HL-60 (cell line): Measurements from ENCODE around the gene RNF223.
A peak's percentile ranks its signal among the peaks of the same experiment; 100 is the strongest.

Experiments
- DNase-seq, 2 experiments: peaks; one replicate each; pipeline ENCODE4 v3.0.0-alpha.2; 2010 to 2020; ENCODE audit warnings: low read depth in 1 of 2, low spot score in 1 of 2
- H3K27ac ChIP-seq: fragments of 250-450 bp; sonication (Bioruptor Pico); replicated peaks from 2 replicates; pipeline ENCODE4 v1.5.1; 2020; ENCODE audit warnings: mild to moderate bottlenecking, moderate library complexity
- H3K27me3 ChIP-seq: fragments of 250-450 bp; sonication (Bioruptor Pico); 2 replicates; pipeline ENCODE4 v1.5.1; 2021; ENCODE audit warnings: mild to moderate bottlenecking, moderate library complexity; ENCODE audit not compliant: insufficient read depth, poor library complexity, severe bottlenecking
- H3K4me3 ChIP-seq: replicated peaks from 2 replicates; pipeline ENCODE4 v1.5.1; 2011; ENCODE audit warnings: mild to moderate bottlenecking, control low read depth, low read length; ENCODE audit not compliant: insufficient read depth
- GABPA ChIP-seq: IDR thresholded peaks from 2 replicates; pipeline ENCODE4 v1.6.1; 2012; ENCODE audit warnings: low read depth
- POLR2AphosphoS5 ChIP-seq: IDR thresholded peaks from 2 replicates; pipeline ENCODE4 v1.6.1; 2012; ENCODE audit warnings: low read depth
- SPI1 ChIP-seq: IDR thresholded peaks from 2 replicates; pipeline ENCODE4 v1.6.1; 2012; ENCODE audit warnings: low read depth, mild to moderate bottlenecking, borderline replicate concordance
- TF ChIP-seq, protein P1 (sequence below): IDR thresholded peaks from 2 replicates; pipeline ENCODE4 v1.6.1; 2012; ENCODE audit warnings: low read depth; ENCODE audit not compliant: insufficient replicate concordance
- TF ChIP-seq, protein P2 (sequence below): IDR thresholded peaks from one replicate; pipeline ENCODE4 v1.5.1; 2011; ENCODE audit warnings: low read length, control low read depth, inconsistent platforms; ENCODE audit not compliant: insufficient read depth

The RNF223 gene

DNA sequence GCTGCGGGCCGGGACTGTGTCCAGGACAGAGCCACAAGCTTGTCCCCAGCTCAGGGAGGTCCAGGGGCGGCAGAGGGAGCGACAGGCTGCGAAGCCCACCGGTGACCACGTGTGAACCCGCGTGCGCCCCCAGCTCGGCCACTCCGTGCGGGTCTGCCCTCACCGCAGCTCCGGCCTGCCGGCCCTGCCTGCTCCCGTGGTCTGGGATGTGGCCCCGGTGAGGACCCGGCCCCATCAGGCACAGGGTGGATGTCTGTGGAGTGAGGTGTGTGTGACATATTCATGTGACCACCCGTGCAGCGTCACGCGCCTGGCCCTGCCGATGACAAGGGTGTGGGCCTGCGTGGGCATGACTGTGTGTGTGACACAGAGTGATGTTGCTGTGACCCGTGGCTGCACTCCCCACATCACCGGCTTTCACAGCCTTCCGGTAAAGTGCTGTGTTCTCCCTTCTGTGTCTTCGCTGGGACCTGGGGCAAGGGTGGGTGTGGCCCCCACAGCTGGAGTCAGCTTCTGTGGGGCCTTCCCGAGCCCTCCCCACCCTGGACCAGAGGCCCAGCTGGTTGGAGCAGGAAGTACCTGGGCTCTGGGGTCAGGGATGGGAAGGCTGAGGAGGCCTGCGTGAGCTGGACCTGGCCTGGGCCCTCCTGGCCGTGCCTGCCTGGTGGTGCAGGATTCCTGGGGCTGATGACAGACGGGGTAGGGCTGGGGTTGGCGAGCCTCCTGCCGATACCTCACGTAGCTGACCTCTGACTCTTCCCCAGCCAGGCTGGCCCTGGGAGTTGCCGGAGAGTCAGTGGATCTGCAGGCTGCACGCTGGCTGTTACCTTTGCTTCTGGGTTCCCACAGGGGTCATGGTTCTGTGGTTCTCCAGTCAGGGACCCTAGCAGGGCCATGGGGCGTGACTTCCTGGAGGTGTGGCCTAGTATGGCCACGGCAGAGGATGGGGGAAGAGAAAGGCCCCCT is 4.1 kb downstream of the RNF223 start:
- H3K27ac ChIP-seq, result no peak overlapping the region
- peaks cover 22% of the 10 kb centered on the region for H3K27me3 ChIP-seq
- H3K4me3 ChIP-seq, result peak overlapping the region; percentile 76; the same call in 1 of the 2 replicates
- no peak for DNase-seq
- TF ChIP-seq, protein P1, sequence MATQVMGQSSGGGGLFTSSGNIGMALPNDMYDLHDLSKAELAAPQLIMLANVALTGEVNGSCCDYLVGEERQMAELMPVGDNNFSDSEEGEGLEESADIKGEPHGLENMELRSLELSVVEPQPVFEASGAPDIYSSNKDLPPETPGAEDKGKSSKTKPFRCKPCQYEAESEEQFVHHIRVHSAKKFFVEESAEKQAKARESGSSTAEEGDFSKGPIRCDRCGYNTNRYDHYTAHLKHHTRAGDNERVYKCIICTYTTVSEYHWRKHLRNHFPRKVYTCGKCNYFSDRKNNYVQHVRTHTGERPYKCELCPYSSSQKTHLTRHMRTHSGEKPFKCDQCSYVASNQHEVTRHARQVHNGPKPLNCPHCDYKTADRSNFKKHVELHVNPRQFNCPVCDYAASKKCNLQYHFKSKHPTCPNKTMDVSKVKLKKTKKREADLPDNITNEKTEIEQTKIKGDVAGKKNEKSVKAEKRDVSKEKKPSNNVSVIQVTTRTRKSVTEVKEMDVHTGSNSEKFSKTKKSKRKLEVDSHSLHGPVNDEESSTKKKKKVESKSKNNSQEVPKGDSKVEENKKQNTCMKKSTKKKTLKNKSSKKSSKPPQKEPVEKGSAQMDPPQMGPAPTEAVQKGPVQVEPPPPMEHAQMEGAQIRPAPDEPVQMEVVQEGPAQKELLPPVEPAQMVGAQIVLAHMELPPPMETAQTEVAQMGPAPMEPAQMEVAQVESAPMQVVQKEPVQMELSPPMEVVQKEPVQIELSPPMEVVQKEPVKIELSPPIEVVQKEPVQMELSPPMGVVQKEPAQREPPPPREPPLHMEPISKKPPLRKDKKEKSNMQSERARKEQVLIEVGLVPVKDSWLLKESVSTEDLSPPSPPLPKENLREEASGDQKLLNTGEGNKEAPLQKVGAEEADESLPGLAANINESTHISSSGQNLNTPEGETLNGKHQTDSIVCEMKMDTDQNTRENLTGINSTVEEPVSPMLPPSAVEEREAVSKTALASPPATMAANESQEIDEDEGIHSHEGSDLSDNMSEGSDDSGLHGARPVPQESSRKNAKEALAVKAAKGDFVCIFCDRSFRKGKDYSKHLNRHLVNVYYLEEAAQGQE, result no peak
- no peak for TF ChIP-seq POLR2AphosphoS5
- TF ChIP-seq GABPA, result no peak
- TF ChIP-seq, protein P2, sequence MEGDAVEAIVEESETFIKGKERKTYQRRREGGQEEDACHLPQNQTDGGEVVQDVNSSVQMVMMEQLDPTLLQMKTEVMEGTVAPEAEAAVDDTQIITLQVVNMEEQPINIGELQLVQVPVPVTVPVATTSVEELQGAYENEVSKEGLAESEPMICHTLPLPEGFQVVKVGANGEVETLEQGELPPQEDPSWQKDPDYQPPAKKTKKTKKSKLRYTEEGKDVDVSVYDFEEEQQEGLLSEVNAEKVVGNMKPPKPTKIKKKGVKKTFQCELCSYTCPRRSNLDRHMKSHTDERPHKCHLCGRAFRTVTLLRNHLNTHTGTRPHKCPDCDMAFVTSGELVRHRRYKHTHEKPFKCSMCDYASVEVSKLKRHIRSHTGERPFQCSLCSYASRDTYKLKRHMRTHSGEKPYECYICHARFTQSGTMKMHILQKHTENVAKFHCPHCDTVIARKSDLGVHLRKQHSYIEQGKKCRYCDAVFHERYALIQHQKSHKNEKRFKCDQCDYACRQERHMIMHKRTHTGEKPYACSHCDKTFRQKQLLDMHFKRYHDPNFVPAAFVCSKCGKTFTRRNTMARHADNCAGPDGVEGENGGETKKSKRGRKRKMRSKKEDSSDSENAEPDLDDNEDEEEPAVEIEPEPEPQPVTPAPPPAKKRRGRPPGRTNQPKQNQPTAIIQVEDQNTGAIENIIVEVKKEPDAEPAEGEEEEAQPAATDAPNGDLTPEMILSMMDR, result no peak
- TF ChIP-seq SPI1, result no peak

DNA sequence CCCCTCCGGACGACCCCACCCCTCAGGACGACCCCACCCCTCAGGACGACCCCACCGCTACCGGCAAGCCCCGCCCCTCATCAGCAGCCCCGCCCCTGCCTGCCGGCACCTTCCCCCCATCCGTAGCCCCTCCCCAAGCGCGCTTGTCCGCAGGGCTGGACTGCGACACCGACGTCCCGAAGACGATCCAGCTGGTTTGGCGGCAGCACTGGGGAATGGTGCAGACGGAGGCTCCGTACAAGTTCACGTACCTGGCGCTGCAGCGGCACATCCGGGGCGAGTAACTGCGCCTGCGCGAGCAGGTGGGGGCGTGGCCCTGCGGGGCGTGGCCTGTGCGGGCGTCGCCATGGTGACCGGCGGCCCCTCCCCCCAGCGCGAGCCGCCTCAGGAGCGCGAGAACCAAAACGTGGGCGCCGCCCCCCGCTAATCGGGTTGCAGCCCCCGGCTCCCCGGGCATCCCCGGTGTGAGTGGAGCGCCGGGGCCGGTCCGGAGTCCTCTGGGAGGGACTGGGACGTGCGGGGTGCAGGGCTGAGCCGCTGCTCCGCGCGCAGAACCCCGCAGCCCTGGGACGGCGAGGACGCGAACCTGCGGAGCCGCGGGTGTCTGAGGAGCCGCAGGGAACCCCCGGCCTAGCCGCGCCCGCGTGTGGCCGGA is 4.9 kb downstream of the RNF223 start:
- Histone ChIP-seq H3K27ac (no peak overlapping the region), H3K4me3 (peak overlapping the region; percentile 76), H3K27me3 (peaks cover 22% of the 10 kb centered on the region)
- DNase-seq, result peak; percentile 66 to 81
- TF ChIP-seq SPI1 (no peak), GABPA (no peak), POLR2AphosphoS5 (no peak)
- TF ChIP-seq, protein P1, result no peak
- TF ChIP-seq, protein P2, result no peak

DNA sequence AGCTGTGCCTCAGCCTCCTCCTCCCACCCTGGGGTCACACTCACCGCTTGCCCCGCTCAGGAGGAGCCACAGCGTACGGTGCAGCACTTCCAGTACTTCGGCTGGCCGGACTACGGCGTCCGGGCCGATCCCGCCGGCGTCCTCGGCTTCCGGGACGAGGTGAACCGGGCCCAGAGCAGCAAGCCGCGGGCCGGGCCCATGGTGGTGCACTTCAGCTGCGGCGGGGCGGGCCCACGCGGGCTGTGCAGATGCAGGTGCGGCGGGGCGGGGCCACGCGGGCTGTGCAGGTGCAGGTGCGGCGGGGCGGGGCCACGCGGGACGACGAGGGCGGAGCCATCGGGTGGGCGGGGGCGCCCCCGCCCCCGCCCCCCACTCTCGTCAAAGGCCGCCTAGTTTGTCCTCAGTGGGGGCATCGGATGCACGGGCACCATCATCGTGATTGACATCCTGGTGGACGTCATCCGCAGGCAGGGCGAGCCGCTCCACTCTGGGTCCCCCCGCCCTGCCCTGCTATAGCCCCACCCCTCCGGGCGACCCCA is 5.5 kb downstream of the RNF223 start:
- H3K4me3 ChIP-seq, result peak overlapping the region; percentile 76
- TF ChIP-seq POLR2AphosphoS5 (no peak), GABPA (no peak)
- no peak for DNase-seq
- H3K27me3 ChIP-seq, result peaks cover 22% of the 10 kb centered on the region
- H3K27ac ChIP-seq, result no peak overlapping the region
